DND-41 (cell line): Measurements from ENCODE around the gene TRIM43B.

Source experiments
- EZH2 ChIP-seq: IDR thresholded peaks from 3 replicates; pipeline ENCODE4 v1.6.1; 2012; ENCODE audit warnings: borderline replicate concordance, low read depth, mild to moderate bottlenecking, moderate library complexity, low read length, inconsistent platforms; ENCODE audit not compliant: severe bottlenecking
- TF ChIP-seq, protein P1 (sequence below): IDR thresholded peaks from 2 replicates; pipeline ENCODE4 v1.5.1; 2012; ENCODE audit warnings: borderline replicate concordance, low read length, moderate library complexity, mild to moderate bottlenecking; ENCODE audit not compliant: poor library complexity, severe bottlenecking; ENCODE audit errors: extremely low read depth

DNA sequence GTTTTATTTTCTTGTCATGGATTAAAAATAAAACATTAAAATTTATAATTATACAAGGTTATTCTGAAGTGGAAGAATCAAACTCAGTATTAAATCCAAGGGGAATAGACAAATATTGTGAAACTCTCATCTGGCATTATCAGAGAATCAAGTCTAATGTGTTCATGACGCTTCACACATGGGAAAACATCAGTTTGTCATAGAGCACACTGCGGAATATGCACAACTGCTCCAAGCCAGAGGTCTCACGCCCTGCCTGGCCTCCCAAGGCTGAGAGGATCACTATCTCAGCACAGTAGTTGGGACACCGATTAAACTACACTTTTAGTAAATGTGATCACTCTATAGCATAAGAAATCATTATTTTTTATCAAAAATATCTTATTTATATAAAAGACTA lies 20.7 kb upstream of the TRIM43B start:
- TF ChIP-seq, protein P1, sequence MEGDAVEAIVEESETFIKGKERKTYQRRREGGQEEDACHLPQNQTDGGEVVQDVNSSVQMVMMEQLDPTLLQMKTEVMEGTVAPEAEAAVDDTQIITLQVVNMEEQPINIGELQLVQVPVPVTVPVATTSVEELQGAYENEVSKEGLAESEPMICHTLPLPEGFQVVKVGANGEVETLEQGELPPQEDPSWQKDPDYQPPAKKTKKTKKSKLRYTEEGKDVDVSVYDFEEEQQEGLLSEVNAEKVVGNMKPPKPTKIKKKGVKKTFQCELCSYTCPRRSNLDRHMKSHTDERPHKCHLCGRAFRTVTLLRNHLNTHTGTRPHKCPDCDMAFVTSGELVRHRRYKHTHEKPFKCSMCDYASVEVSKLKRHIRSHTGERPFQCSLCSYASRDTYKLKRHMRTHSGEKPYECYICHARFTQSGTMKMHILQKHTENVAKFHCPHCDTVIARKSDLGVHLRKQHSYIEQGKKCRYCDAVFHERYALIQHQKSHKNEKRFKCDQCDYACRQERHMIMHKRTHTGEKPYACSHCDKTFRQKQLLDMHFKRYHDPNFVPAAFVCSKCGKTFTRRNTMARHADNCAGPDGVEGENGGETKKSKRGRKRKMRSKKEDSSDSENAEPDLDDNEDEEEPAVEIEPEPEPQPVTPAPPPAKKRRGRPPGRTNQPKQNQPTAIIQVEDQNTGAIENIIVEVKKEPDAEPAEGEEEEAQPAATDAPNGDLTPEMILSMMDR: no peak
- no peak for TF ChIP-seq EZH2
